GM23338 (cell line): ENCODE results near the gene ACYP2. TPM values are rescaled to one million over a fixed set of nuclear protein-coding genes. Genes with fewer than 3 reads are reported as not detected.
A peak's percentile ranks its signal among the peaks of the same experiment; 100 is the strongest.

Source experiments
- ATAC-seq: fragments of 200-7000 bp; cut with Tn5 transposase; 3 replicates; pipeline ENCODE4 v1.9.1; 2020
- DNase-seq: peaks from one replicate; pipeline ENCODE4 v3.0.0-alpha.2; 2015; ENCODE audit warnings: low spot score
- H2AFZ ChIP-seq: fragments of 200-600 bp; sonication (generic); 2 replicates; pipeline ENCODE4 v1.8.0; 2016; ENCODE audit warnings: antibody characterized with exemption, mild to moderate bottlenecking, moderate library complexity
- H3F3A ChIP-seq: fragments of 200-600 bp; sonication (generic); replicated peaks from 2 replicates; pipeline ENCODE4 v1.8.0; 2017; ENCODE audit warnings: antibody characterized with exemption, mixed run types, low read depth
- H3K27ac ChIP-seq: fragments of 200-600 bp; sonication (generic); 2 replicates; pipeline ENCODE4 v1.6.1; 2016; ENCODE audit warnings: low read depth
- H3K27me3 ChIP-seq: fragments of 200-600 bp; sonication (generic); 2 replicates; pipeline ENCODE4 v1.8.0; 2016; ENCODE audit warnings: mild to moderate bottlenecking, mixed run types, moderate library complexity; ENCODE audit not compliant: insufficient read depth
- H3K36me3 ChIP-seq: fragments of 200-600 bp; sonication (generic); 2 replicates; pipeline ENCODE4 v1.8.0; 2016; ENCODE audit warnings: mild to moderate bottlenecking; ENCODE audit not compliant: insufficient read depth
- H3K4me1 ChIP-seq: fragments of 200-600 bp; sonication (generic); 2 replicates; pipeline ENCODE4 v1.8.0; 2016; ENCODE audit warnings: mild to moderate bottlenecking, moderate library complexity; ENCODE audit not compliant: insufficient read depth
- H3K4me2 ChIP-seq: fragments of 200-600 bp; sonication (generic); 2 replicates; pipeline ENCODE4 v1.7.1; 2017; ENCODE audit warnings: mixed run types
- H3K4me3 ChIP-seq: fragments of 200-600 bp; sonication (generic); 2 replicates; pipeline ENCODE4 v1.6.1; 2016; ENCODE audit warnings: mixed run types
- H3K79me2 ChIP-seq: fragments of 200-600 bp; sonication (generic); replicated peaks from 2 replicates; pipeline ENCODE4 v1.8.0; 2017; ENCODE audit warnings: mild to moderate bottlenecking; ENCODE audit not compliant: insufficient read depth
- H3K9me2 ChIP-seq: fragments of 200-600 bp; sonication (generic); 2 replicates; pipeline ENCODE4 v1.8.0; 2017; ENCODE audit not compliant: insufficient read depth
- H4K20me1 ChIP-seq: fragments of 200-600 bp; sonication (generic); replicated peaks from 2 replicates; pipeline ENCODE4 v1.8.0; 2017; ENCODE audit warnings: mild to moderate bottlenecking; ENCODE audit not compliant: insufficient read depth
- H3K27ac Mint-ChIP-seq: 2 replicates; pipeline ENCODE4 v1.8.0; 2020; ENCODE audit warnings: inconsistent platforms, mild to moderate bottlenecking, moderate library complexity, mixed read lengths
- H3K27me3 Mint-ChIP-seq: 3 replicates; pipeline ENCODE4 v1.8.0; 2022; ENCODE audit warnings: low read depth, mild to moderate bottlenecking, moderate library complexity, mixed read lengths, inconsistent platforms; ENCODE audit not compliant: insufficient read depth, poor library complexity
- H3K36me3 Mint-ChIP-seq: 3 replicates; pipeline ENCODE4 v1.8.0; 2021; ENCODE audit warnings: low read depth, mild to moderate bottlenecking, inconsistent platforms, moderate library complexity, mixed read lengths
- H3K4me1 Mint-ChIP-seq: 3 replicates; pipeline ENCODE4 v1.8.0; 2020; ENCODE audit warnings: mild to moderate bottlenecking, inconsistent platforms, mixed read lengths
- H3K4me3 Mint-ChIP-seq: 3 replicates; pipeline ENCODE4 v1.8.0; 2021; ENCODE audit warnings: moderate library complexity, mild to moderate bottlenecking, inconsistent platforms, mixed read lengths
- H3K9me3 Mint-ChIP-seq: 3 replicates; pipeline ENCODE4 v1.8.0; 2020; ENCODE audit warnings: moderate library complexity, mild to moderate bottlenecking, inconsistent platforms, mixed read lengths
- CREB1 ChIP-seq: fragments of 250-450 bp; sonication (Bioruptor Pico); IDR thresholded peaks from 2 replicates; pipeline ENCODE4 v1.5.0; 2020; ENCODE audit warnings: low read depth, mild to moderate bottlenecking, moderate library complexity
- ETS1 ChIP-seq: IDR thresholded peaks from 2 replicates; pipeline ENCODE4 v1.6.1; 2016; ENCODE audit warnings: antibody characterized with exemption
- EZH2 ChIP-seq: fragments of 200-600 bp; sonication (generic); IDR thresholded peaks from one replicate; pipeline ENCODE4 v1.8.0; 2017; ENCODE audit warnings: antibody characterized with exemption, mild to moderate bottlenecking, low read depth; ENCODE audit not compliant: unreplicated experiment
- EZH2phosphoT487 ChIP-seq: fragments of 200-600 bp; sonication (generic); IDR thresholded peaks from one replicate; pipeline ENCODE4 v1.8.1; 2018; ENCODE audit warnings: antibody characterized with exemption; ENCODE audit not compliant: unreplicated experiment
- JUNB ChIP-seq: IDR thresholded peaks from one replicate; pipeline ENCODE4 v1.6.1; 2016; ENCODE audit warnings: antibody characterized with exemption; ENCODE audit not compliant: unreplicated experiment
- NANOG ChIP-seq: IDR thresholded peaks from 2 replicates; pipeline ENCODE4 v1.6.1; 2016; ENCODE audit warnings: antibody characterized with exemption, borderline replicate concordance
- POLR2AphosphoS5 ChIP-seq: IDR thresholded peaks from 2 replicates; pipeline ENCODE4 v1.6.1; 2016; ENCODE audit warnings: antibody characterized with exemption, low read depth
- REST ChIP-seq: IDR thresholded peaks from one replicate; pipeline ENCODE4 v1.6.1; 2018; ENCODE audit warnings: antibody characterized with exemption; ENCODE audit not compliant: unreplicated experiment
- STAT1 ChIP-seq: IDR thresholded peaks from one replicate; pipeline ENCODE4 v1.6.1; 2016; ENCODE audit warnings: antibody characterized with exemption; ENCODE audit not compliant: unreplicated experiment
- ZNF114 ChIP-seq: fragments of 250-450 bp; sonication (Bioruptor Pico); IDR thresholded peaks from 2 replicates; pipeline ENCODE4 v1.5.0; 2020; ENCODE audit warnings: mild to moderate bottlenecking, moderate library complexity
- ZNF331 ChIP-seq: fragments of 250-450 bp; sonication (Bioruptor Pico); IDR thresholded peaks from 2 replicates; pipeline ENCODE4 v1.5.0; 2020; ENCODE audit warnings: low read depth, mild to moderate bottlenecking, moderate library complexity
- ZNF462 ChIP-seq: fragments of 250-450 bp; sonication (Bioruptor Pico); IDR thresholded peaks from 2 replicates; pipeline ENCODE4 v1.5.0; 2020; ENCODE audit warnings: mild to moderate bottlenecking, moderate library complexity
- polyA plus RNA-seq: library from polyadenylated mRNA; unstranded; fragments of >200 nt; fragmentation: Nextera tagmentation; extraction: Ambion mirVana; gene quantifications from 2 replicates; pipeline ENCODE4 v1.2.1, GENCODE V29; 2016
- total RNA-seq: library from RNA; depleted of rRNA; stranded (reverse); fragments of >200 nt; shearing (Covaris generic); gene quantifications from 2 replicates; pipeline ENCODE4 v1.2.3, GENCODE V29; 2014

ACYP2 gene
- total and polyA plus RNA-seq, 2 experiments from 2014 or later = 2.3 to 15.5 TPM

- no peak overlapping the region for H3K4me3 ChIP-seq
- H3K9me3 Mint-ChIP-seq = peaks cover 55% of the 10 kb centered on the region
Measured at GRCh38 chr2:54120950-54121349, 5.5 kb downstream of the ACYP2 start.

More at GRCh38 chr2:54120950-54121349, 5.5 kb downstream of the ACYP2 start:
- TF ChIP-seq STAT1 (no peak), NANOG (no peak), JUNB (no peak), REST (no peak), ZNF462 (CRISPR knock-in tag) (no peak), ZNF114 (no peak), EZH2phosphoT487 (no peak), ZNF331 (no peak), CREB1 (CRISPR knock-in tag) (no peak), EZH2 (no peak), POLR2AphosphoS5 (no peak), ETS1 (no peak)
- Histone ChIP-seq H3K9me2 (no peaks in the 10 kb centered on the region; the same call in 1 of the 2 replicates), H4K20me1 (no peaks in the 10 kb centered on the region), H3K4me1 (no peaks in the 10 kb centered on the region), H3K27me3 (no peaks in the 10 kb centered on the region), H3K36me3 (peaks cover 29% of the 10 kb centered on the region), H3F3A (no peaks in the 10 kb centered on the region), H2AFZ (no peak overlapping the region), H3K4me2 (no peak overlapping the region), H3K27ac (no peak overlapping the region), H3K79me2 (no peaks in the 10 kb centered on the region)
- Mint-ChIP-seq H3K27me3 (no peaks in the 10 kb centered on the region), H3K27ac (no peak overlapping the region), H3K36me3 (peaks cover 51% of the 10 kb centered on the region), H3K4me1 (no peaks in the 10 kb centered on the region), H3K4me3 (no peak overlapping the region)
- ATAC-seq (no peak), DNase-seq (peak; percentile 17)
